Kidney epithelial cell (primary cell): Measurements from ENCODE around the gene TMEM132D. TPM values are rescaled to one million over a fixed set of nuclear protein-coding genes. Genes with fewer than 3 reads are reported as not detected.
"Not testable (repeated sequence)": the region's sequence is repeated elsewhere in the genome, so short reads cannot be mapped to it uniquely, and the experiment has no call there.

ENCODE experiments used
- DNase-seq: peaks from one replicate; pipeline ENCODE4 v3.0.0-alpha.2; 2010; ENCODE audit warnings: low read depth
- H3K27me3 ChIP-seq: 2 replicates; pipeline ENCODE4 v1.6.0; 2011; ENCODE audit warnings: low read length; ENCODE audit not compliant: control insufficient read depth, insufficient read depth
- H3K36me3 ChIP-seq: 2 replicates; pipeline ENCODE4 v1.5.1; 2011; ENCODE audit warnings: low read length; ENCODE audit not compliant: control insufficient read depth, insufficient read depth
- H3K4me3 ChIP-seq: 2 replicates; pipeline ENCODE4 v1.5.1; 2011; ENCODE audit warnings: low read depth, mild to moderate bottlenecking, control low read depth, low read length
- total RNA-seq: library from RNA; depleted of rRNA; stranded (reverse); fragments of >200 nt; gene quantifications from 2 replicates; pipeline ENCODE4 v1.2.3, GENCODE V29; 2015
- TF ChIP-seq, protein P1 (sequence below): IDR thresholded peaks from 2 replicates; pipeline ENCODE4 v1.5.1; 2011; ENCODE audit warnings: mild to moderate bottlenecking, moderate library complexity, low read length, control low read depth, inconsistent platforms; ENCODE audit not compliant: insufficient read depth, poor library complexity, severe bottlenecking

Gene TMEM132D
- total RNA-seq, 1 donor from 2014 or later: 6.4 TPM

- Histone ChIP-seq H3K27me3 (no peaks in the 10 kb centered on the region), H3K36me3 (no peaks in the 10 kb centered on the region), H3K4me3 (no peak overlapping the region)
- TF ChIP-seq, protein P1, sequence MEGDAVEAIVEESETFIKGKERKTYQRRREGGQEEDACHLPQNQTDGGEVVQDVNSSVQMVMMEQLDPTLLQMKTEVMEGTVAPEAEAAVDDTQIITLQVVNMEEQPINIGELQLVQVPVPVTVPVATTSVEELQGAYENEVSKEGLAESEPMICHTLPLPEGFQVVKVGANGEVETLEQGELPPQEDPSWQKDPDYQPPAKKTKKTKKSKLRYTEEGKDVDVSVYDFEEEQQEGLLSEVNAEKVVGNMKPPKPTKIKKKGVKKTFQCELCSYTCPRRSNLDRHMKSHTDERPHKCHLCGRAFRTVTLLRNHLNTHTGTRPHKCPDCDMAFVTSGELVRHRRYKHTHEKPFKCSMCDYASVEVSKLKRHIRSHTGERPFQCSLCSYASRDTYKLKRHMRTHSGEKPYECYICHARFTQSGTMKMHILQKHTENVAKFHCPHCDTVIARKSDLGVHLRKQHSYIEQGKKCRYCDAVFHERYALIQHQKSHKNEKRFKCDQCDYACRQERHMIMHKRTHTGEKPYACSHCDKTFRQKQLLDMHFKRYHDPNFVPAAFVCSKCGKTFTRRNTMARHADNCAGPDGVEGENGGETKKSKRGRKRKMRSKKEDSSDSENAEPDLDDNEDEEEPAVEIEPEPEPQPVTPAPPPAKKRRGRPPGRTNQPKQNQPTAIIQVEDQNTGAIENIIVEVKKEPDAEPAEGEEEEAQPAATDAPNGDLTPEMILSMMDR: no peak
- DNase-seq: no peak
Measured at GRCh38 chr12:129544716-129545115, 359.1 kb downstream of the TMEM132D start.

DNA sequence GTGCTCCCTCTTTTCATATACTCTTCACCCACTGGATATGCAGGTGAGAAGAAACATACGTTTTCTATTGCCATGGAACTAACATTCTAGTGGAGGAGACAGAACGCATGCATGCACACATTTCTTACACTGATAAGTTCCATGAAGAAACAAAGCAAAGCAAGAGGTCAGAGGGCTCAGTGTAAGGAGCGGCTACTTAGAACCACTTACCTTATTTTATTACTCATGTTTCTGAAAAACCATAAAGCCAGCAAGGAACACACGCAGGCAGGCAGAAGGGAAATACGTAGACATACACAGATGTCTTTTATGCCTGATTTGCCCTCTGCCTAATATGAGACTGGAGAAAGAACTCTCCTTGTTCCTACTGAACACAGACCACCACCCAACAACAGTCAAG is 362.9 kb downstream of the TMEM132D start:
- TF ChIP-seq, protein P1: no peak
- DNase-seq: no peak
- no peaks in the 10 kb centered on the region for H3K27me3 ChIP-seq
- H3K4me3 ChIP-seq: no peak overlapping the region
- no peaks in the 10 kb centered on the region for H3K36me3 ChIP-seq

- DNase-seq: no peak
- Histone ChIP-seq H3K27me3 (no peaks in the 10 kb centered on the region), H3K4me3 (no peak overlapping the region), H3K36me3 (no peaks in the 10 kb centered on the region)
- TF ChIP-seq, protein P1: no peak
Measured at GRCh38 chr12:129540249-129540648, 363.6 kb downstream of the TMEM132D start.

GRCh38 chr12:129538724-129539335 is 365.0 kb downstream of the TMEM132D start:
- DNase-seq, H3K36me3 ChIP-seq, H3K27me3 ChIP-seq, H3K4me3 ChIP-seq: not testable (repeated sequence)

DNA sequence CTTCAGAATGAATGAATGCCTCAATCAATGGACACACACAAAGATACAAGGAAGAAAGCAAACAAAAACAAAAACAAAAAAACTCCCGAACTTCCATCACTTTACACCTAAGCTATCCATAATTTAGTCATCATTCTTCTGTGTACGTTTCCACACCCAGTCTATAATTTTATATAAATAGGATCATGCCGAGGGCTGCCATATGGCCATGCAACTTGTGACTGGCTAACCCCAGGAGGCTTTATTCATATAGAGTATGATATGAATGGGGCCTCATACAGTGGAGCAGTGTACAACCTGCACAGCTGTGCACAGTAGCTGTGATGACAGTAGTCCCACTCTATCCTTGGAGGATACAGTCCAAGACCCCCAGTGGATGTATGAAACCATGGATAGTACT is 365.7 kb downstream of the TMEM132D start:
- Histone ChIP-seq H3K36me3 (no peaks in the 10 kb centered on the region), H3K4me3 (no peak overlapping the region), H3K27me3 (no peaks in the 10 kb centered on the region)
- TF ChIP-seq, protein P1: no peak
- DNase-seq: no peak

DNA sequence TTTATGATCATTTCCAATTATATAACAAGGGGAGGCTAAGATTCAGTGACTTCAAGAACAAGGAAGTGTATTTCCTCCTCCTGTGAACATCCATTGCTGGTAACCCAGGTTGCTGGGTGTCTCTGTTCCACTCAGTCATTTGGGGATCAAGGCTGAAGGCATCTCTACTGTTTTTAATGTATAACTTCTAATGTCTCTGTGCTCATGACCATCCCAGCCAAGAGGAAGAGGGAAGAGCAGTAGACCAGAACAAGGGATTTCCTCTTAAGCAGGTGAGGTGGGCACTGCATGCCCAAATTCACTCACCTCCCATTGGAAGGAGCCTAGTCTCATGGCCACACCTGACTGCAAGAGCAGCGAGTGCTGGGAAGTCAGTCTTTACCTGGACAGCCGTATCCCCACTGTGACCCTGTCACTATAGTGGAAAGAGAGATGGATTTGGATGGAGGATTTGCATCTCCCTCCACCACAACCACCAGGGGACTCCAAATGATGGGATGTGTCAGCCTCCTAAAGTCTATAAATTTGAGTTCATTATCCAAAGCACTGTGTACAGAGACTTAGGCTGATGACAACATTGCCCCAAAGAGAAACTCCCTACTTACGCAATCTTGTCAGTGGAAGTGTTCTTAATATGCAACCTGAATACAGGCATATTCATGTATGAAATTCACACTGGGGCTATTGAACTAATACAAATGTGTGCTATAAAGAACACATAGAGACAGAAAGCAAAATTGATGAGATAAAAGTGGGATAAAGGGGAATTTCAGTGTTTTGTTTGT is 368.7 kb downstream of the TMEM132D start:
- H3K36me3 ChIP-seq: no peaks in the 10 kb centered on the region
- DNase-seq: no peak
- no peak overlapping the region for H3K4me3 ChIP-seq
- no peaks in the 10 kb centered on the region for H3K27me3 ChIP-seq
- TF ChIP-seq, protein P1: no peak
